MM.1S (cell line): ENCODE results near the gene NUDT12.

Source experiments
- DNase-seq: peaks from one replicate; pipeline ENCODE4 v3.0.0-alpha.2; 2015
- H2AFZ ChIP-seq: fragments of 300-600 bp; sonication (generic); 2 replicates; pipeline ENCODE4 v1.6.0; 2016; ENCODE audit warnings: antibody characterized with exemption, low read length
- H3F3A ChIP-seq: fragments of 300-600 bp; sonication (generic); 2 replicates; pipeline ENCODE4 v1.6.1; 2016; ENCODE audit warnings: mild to moderate bottlenecking, antibody characterized with exemption, low read length, moderate library complexity, mixed read lengths; ENCODE audit not compliant: insufficient read depth
- H3K27ac ChIP-seq: fragments of 300-600 bp; sonication (generic); 2 replicates; pipeline ENCODE4 v1.5.1; 2016; ENCODE audit warnings: mild to moderate bottlenecking, low read length
- H3K27me3 ChIP-seq: fragments of 300-600 bp; sonication (generic); replicated peaks from 2 replicates; pipeline ENCODE4 v1.6.0; 2016; ENCODE audit warnings: low read length; ENCODE audit not compliant: insufficient read depth
- H3K36me3 ChIP-seq: fragments of 300-600 bp; sonication (generic); replicated peaks from 2 replicates; pipeline ENCODE4 v1.6.1; 2016; ENCODE audit warnings: mild to moderate bottlenecking, low read length, mixed read lengths; ENCODE audit not compliant: insufficient read depth
- H3K4me1 ChIP-seq: fragments of 300-600 bp; sonication (generic); 2 replicates; pipeline ENCODE4 v1.6.1; 2016; ENCODE audit warnings: low read length, mixed read lengths
- H3K4me2 ChIP-seq: fragments of 300-600 bp; sonication (generic); 2 replicates; pipeline ENCODE4 v1.6.0; 2016; ENCODE audit warnings: low read depth, low read length
- H3K4me3 ChIP-seq: fragments of 300-600 bp; sonication (generic); 2 replicates; pipeline ENCODE4 v1.5.1; 2016; ENCODE audit warnings: low read length, mixed read lengths
- H3K79me2 ChIP-seq: fragments of 300-600 bp; sonication (generic); 2 replicates; pipeline ENCODE4 v1.6.1; 2016; ENCODE audit warnings: mixed run types, low read length, mixed read lengths
- H3K9ac ChIP-seq: fragments of 300-600 bp; sonication (generic); 2 replicates; pipeline ENCODE4 v1.6.1; 2016; ENCODE audit warnings: low read length, mixed read lengths
- H3K9me2 ChIP-seq: fragments of 300-600 bp; sonication (generic); replicated peaks from 2 replicates; pipeline ENCODE4 v1.6.1; 2016; ENCODE audit warnings: mild to moderate bottlenecking, low read length, mixed read lengths; ENCODE audit not compliant: insufficient read depth
- H3K9me3 ChIP-seq: fragments of 300-600 bp; sonication (generic); replicated peaks from 2 replicates; pipeline ENCODE4 v1.6.1; 2016; ENCODE audit warnings: mild to moderate bottlenecking, low read length, mixed read lengths; ENCODE audit not compliant: insufficient read depth
- H4K20me1 ChIP-seq: fragments of 300-600 bp; sonication (generic); 2 replicates; pipeline ENCODE4 v1.6.1; 2016; ENCODE audit warnings: mild to moderate bottlenecking, low read length, moderate library complexity, mixed read lengths; ENCODE audit not compliant: insufficient read depth
- CTCF ChIP-seq: fragments of 300-600 bp; sonication (generic); IDR thresholded peaks from 2 replicates; pipeline ENCODE4 v1.5.1; 2016; ENCODE audit warnings: antibody characterized with exemption, low read length, mixed read lengths
- EZH2 ChIP-seq: fragments of 300-600 bp; sonication (generic); optimal IDR thresholded peaks from 2 replicates; pipeline ENCODE3; 2017; ENCODE audit warnings: low read depth, mild to moderate bottlenecking, antibody characterized with exemption, low read length, mixed read lengths
- EZH2phosphoT487 ChIP-seq: fragments of 300-600 bp; sonication (generic); IDR thresholded peaks from 2 replicates; pipeline ENCODE4 v1.6.1; 2018; ENCODE audit warnings: antibody characterized with exemption, low read length

Gene NUDT12

DNA sequence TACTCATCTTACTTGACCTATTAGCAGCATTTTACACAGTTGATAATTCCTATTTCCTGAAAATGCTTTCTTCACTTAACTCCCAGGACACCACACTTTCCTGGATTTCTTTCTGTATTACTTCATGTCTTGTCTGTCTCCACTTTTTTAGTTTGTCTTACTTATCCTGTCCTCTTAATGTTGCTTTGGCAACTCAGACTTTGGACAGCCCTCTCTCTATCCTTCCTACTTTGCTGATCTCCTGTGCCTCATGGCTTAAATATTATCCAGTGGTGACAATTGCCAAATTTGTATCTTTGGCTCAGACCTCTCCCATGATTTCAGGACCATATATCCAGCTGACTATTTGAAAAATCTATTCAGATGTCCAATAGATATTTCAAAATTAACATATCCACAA is 39.8 kb upstream of the NUDT12 start:
- H3F3A ChIP-seq, result no peaks in the 10 kb centered on the region
- H3K79me2 ChIP-seq, result no peaks in the 10 kb centered on the region
- DNase-seq, result no peak

GRCh38 chr5:103601314-103601713 is 38.7 kb upstream of the NUDT12 start:
- no peak overlapping the region for H3K27ac ChIP-seq
- H3K4me3 ChIP-seq, result no peak overlapping the region
- no peaks in the 10 kb centered on the region for H3F3A ChIP-seq
- no peaks in the 10 kb centered on the region for H3K4me1 ChIP-seq
- no peaks in the 10 kb centered on the region for H3K79me2 ChIP-seq
- H3K9me2 ChIP-seq, result no peaks in the 10 kb centered on the region
- H2AFZ ChIP-seq, result no peak overlapping the region
- no peak overlapping the region for H3K9ac ChIP-seq
- H3K36me3 ChIP-seq, result no peaks in the 10 kb centered on the region
- no peaks in the 10 kb centered on the region for H3K9me3 ChIP-seq
- H3K4me2 ChIP-seq, result no peak overlapping the region
- no peak for DNase-seq
- no peaks in the 10 kb centered on the region for H4K20me1 ChIP-seq
- no peak for TF ChIP-seq CTCF
- no peak for TF ChIP-seq EZH2phosphoT487
- TF ChIP-seq EZH2, result no peak
- H3K27me3 ChIP-seq, result no peaks in the 10 kb centered on the region

More for the DNA sequence above, 39.8 kb upstream of the NUDT12 start:
- H3K9me3 ChIP-seq, result no peaks in the 10 kb centered on the region
- no peaks in the 10 kb centered on the region for H4K20me1 ChIP-seq
- no peaks in the 10 kb centered on the region for H3K4me1 ChIP-seq
- no peak overlapping the region for H3K9ac ChIP-seq
- no peaks in the 10 kb centered on the region for H3K36me3 ChIP-seq
- no peaks in the 10 kb centered on the region for H3K27me3 ChIP-seq
- no peak overlapping the region for H3K4me2 ChIP-seq
- TF ChIP-seq CTCF (no peak), EZH2 (no peak), EZH2phosphoT487 (no peak)
- H3K4me3 ChIP-seq, result no peak overlapping the region
- no peak overlapping the region for H3K27ac ChIP-seq
- no peak overlapping the region for H2AFZ ChIP-seq
- no peaks in the 10 kb centered on the region for H3K9me2 ChIP-seq

GRCh38 chr5:103600086-103600485 is 37.5 kb upstream of the NUDT12 start:
- no peaks in the 10 kb centered on the region for H4K20me1 ChIP-seq
- no peaks in the 10 kb centered on the region for H3K4me1 ChIP-seq
- no peaks in the 10 kb centered on the region for H3K79me2 ChIP-seq
- no peaks in the 10 kb centered on the region for H3K27me3 ChIP-seq
- no peak for TF ChIP-seq EZH2
- TF ChIP-seq EZH2phosphoT487, result no peak
- TF ChIP-seq CTCF, result no peak
- H3F3A ChIP-seq, result no peaks in the 10 kb centered on the region
- H2AFZ ChIP-seq, result no peak overlapping the region
- no peak overlapping the region for H3K9ac ChIP-seq
- H3K27ac ChIP-seq, result no peak overlapping the region
- DNase-seq, result no peak
- H3K36me3 ChIP-seq, result no peaks in the 10 kb centered on the region
- no peaks in the 10 kb centered on the region for H3K9me3 ChIP-seq
- H3K9me2 ChIP-seq, result no peaks in the 10 kb centered on the region
- no peak overlapping the region for H3K4me2 ChIP-seq
- no peak overlapping the region for H3K4me3 ChIP-seq
